Right ventricle myocardium inferior (tissue), 1 donor: ENCODE measurements around the gene GAB2. TPM values are rescaled to one million over a fixed set of nuclear protein-coding genes. Genes with fewer than 3 reads are reported as not detected.
"Not testable (repeated sequence)": the region's sequence is repeated elsewhere in the genome, so short reads cannot be mapped to it uniquely, and the experiment has no call there.

Experiments
- ATAC-seq: fragments of 200-7000 bp; cut with Tn5 transposase; one replicate; pipeline ENCODE4 v1.9.1; 2020; ENCODE audit warnings: mild to moderate bottlenecking, moderate library complexity
- DNase-seq: peaks from one replicate; pipeline ENCODE4 v3.0.0; 2021; ENCODE audit errors: missing footprints
- intact Hi-C: fragments of 100-400 bp; cut with DNase I; formaldehyde crosslinking; loops from one replicate; pipeline ENCODE4 v1.11.0; 2022
- total RNA-seq: library from RNA; stranded (reverse); fragmentation: NEBNext Ultra II Directional; extraction: Animal tissue kit (Norgen Biotek cat#: 25700); gene quantifications from one replicate; pipeline ENCODE4 v1.2.1, GENCODE V29; 2021
- donor health status: DM: no; HTN: yes; CAD: no; lungs with severe emphysema.

Gene GAB2
- total RNA-seq, 1 donor from 2014 or later: 15.6 TPM

DNA sequence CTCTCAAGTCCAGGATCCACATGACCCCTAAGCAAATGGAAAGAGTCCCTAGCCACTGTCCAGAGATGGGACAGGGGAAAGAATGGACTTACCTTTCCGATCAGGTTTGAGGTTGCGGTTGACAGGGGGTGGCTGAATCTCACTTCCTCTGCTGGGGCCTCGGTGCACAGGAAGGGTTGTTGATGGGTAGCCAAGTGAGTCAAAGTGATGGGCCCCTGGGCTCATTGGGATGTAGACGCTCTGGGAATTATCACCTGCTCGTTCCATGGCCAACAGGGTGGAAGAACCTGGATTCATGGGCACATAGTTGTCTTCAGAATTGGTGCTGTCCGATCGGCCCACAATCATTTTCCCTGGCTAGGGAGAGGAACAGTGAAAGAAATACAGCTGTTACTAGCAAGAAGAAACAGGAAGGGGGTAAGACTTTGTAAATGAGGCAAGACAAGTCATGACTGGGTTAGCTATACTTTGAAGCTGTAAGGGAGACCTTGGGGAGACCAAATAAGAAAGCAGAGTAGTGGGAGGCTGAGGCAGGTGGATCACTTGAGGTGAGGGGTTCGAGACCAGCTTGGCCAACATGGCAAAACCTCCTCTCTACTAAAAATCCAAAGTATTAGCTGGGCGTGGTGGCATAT, 194.2 kb downstream of the GAB2 start:
- ATAC-seq: no peak
- intact Hi-C loops: no loop called here
- no peak for DNase-seq

DNA sequence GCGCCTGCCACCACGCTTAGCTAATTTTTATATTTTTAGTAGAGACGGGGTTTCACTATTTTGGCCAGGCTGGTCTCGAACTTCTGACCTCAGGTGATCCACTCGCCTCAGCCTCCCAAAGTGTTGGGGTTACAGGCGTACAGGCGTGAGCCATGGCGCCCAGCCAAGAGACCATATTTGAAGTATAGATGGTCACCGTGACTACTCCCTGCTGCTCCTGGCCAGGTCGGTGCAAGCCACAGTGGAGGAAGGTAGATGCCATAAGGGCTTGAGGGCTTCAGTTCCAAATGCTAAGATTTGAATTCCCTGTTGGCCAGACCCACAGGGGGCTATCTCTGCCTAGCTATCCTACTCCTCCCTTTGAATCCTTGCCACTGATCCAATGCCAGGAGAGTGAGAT, 194.9 kb downstream of the GAB2 start:
- intact Hi-C loops, ATAC-seq, DNase-seq: not testable (repeated sequence)

DNA sequence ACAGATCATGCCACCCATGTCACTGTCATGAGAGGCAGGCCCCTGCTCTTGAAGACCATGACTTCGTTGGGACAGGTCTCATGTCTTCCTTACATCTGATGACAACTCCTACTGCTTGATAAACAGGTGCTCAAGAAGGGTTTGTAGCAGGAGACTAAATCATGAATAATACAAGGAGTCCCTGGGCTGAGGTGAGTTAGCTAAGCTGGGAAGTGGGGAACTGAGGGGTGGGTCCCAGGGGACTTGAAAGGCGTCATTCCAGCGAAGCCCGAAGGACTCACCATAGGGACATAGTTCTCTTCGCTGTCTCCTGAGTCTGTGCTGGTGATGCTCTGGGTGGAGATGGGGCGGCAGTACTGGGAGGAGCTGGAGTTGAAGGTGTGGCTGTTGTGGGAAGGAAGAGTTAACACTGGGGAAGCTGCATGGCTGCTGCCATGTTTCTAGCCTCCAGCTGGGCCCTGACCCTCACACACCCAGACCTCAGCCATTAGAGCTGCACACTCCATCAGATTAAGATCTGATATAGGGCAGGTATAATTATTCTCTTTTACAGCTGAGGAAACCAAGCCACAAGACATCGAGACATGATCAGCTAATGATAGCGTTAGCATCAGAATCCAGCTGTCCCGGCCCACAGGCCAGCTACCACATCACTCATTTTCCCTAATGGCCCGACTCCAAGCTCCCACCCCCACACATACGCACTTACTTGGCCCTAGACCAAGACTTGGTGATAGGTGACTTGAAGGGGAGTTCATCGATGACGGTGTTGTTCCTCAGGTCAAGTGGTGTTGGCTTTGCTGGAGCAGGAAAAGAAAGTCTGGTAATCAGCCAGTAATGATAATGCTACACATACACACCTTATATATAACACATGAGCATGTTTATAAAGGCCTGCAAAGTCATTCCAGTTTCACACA, 196.0 kb downstream of the GAB2 start:
- no peak for ATAC-seq
- no peak for DNase-seq
- intact Hi-C loops: no loop called here

DNA sequence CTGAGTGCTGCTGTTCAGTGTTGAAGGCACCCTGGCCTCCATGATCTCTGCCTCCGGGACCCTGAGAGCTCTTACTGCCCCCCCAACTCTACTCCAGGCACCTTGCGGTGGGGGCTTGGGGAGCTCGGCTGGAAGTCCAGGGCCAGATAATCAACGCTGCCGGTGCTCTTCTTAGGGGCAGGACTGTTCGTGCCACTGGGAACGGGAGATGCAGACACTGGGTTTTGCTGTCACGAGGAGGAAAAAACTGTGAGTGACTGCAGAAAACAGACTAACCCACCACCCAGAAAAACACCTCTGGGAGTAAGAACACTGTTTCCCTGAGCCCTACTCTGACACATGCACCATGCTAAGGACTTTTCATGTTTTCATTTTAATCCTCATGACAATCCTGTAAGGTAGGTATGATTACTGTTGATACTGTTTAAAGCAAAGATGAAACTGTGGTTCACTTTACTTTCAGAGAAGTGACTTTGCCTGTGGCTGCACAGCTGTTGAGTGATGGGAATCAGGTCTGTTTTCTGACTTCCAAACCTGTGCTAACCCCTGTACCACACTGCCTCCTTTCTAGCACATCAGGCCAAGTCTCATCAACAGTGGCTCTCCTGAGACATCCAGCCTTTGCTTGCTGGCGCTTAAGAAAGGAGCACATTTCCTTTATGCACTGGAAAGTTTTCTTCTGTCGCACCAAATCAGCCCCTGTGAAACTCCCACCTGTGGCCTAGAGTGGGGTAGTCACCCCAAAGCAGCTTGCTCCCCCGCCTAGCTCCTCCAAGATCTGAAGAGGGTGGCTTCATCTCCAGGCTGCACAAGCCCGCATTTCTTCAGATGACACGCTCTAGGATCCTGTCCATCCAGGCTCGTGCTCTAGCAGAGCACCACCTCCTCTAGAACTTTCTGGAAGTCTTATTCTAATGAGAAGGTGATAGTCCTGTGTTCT, 197.1 kb downstream of the GAB2 start:
- no peak for DNase-seq

DNA sequence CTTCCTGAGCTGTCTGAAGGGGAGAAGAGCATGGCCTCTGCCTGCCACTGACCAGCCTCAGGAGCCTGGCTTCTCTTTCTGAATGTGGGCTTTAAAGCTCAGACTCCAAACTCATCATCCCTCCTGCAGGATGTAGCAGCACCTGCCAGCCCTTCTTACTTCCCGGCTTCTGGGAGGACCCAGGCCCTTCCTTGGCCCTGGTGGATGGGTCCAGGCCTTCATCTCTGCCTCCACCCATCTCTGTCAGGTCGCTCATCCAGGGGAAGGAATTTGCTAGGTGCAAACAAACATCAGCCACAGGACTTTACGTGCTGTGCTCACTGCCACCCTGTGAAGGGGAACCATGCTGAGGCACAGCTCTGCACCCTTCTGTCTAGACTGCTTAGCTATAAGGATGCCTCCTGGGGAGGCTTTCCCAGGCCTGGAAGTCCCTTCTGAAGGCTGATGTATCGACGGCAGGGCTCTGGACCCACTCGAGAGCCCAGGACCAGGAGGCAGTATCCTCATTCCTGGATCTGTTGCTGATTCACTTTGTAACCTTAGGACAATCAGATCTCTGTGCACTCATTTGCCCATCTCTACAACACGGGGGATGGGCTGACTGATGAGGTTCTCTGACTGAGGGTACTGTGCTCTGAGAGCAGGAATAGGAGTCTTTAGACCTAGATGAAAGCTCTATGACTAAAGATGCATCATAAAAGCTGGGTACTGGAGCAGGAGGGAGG, 198.0 kb downstream of the GAB2 start:
- DNase-seq: no peak
- no peak for ATAC-seq
- intact Hi-C loops: no loop called here

More for the DNA sequence above, 197.1 kb downstream of the GAB2 start:
- intact Hi-C loops: no loop called here
- no peak for ATAC-seq

DNA sequence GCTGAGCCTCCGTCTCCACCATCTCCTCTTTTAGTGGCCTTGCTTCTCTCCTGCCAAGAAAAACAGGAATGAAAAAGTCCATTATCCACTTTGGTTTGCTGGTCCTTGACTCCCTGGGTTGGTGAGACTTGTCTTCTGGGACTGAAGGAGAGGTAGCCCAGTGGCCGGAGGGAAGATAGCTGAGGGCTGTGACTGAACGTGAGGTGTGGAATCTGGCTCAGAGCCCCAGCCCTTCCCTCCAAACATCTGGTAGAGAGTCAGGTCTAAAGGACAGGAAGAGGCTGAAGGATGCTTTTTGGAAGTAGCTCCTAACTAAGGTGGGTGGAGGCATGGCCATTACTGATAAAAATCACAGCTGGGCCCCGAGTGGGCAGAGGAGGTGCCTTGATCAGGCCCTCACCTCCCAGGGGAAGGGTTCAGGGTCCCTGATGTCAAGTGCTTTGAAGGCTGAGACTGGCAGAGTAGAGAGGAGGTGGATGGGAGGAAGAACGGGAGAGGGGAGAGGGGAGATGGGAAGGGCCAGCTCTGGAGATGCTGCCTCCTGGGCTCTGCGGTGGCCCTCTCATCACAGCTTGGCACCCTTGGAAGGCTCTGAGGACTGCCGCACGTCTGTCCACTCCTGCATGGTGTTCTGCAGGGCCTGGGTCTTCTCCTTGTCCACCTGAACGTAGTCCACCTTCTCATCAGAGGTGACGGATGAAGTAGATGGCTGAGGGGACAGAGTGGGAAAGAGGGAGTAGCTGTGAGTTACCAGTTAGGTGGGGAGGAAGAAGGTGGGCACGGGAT, 198.7 kb downstream of the GAB2 start:
- intact Hi-C loops: no loop called here
- ATAC-seq: no peak
- no peak for DNase-seq

DNA sequence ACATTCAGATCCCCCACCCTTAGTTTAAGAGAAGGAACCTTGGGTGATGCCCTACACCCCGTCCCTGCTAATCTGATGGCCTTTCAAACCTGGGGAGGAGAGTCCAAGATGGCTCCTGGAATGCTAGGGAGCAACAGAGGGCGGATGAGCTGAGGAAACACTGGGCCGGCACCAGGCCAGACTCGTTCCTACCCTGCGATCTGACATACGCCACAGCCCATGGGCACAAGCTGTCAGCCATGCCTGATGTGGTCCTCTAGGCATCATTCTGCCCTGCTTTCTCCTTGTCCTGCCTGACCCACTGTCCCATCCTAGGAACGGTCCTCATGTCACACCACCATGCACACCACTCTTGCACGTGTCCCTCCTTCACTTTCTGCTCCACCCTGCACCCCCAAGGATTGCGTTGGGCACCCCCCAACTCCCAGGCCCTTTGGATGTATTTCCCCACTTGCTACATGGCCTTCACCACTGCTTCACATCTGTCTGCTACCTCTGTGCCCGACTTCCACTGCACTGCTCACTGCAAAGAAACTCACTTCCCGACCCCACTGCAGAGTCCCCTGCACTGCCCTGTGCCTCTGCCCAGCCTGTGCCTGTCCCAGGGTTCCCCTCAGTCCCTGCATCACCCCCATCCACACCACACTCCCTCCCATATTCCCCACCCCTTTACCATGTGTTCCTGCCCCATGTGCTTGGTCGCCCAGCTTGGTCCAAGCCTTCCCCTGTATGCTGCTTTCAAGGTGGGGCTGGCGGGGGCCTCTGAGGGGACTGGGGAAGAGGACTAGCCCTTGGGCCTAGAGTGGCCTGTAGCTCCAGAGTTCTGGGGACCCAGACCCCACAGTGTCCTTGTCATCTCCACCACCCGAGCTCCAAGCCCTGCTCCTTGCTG, 199.7 kb downstream of the GAB2 start:
- intact Hi-C loops: no loop called here
- no peak for DNase-seq
- ATAC-seq: no peak

DNA sequence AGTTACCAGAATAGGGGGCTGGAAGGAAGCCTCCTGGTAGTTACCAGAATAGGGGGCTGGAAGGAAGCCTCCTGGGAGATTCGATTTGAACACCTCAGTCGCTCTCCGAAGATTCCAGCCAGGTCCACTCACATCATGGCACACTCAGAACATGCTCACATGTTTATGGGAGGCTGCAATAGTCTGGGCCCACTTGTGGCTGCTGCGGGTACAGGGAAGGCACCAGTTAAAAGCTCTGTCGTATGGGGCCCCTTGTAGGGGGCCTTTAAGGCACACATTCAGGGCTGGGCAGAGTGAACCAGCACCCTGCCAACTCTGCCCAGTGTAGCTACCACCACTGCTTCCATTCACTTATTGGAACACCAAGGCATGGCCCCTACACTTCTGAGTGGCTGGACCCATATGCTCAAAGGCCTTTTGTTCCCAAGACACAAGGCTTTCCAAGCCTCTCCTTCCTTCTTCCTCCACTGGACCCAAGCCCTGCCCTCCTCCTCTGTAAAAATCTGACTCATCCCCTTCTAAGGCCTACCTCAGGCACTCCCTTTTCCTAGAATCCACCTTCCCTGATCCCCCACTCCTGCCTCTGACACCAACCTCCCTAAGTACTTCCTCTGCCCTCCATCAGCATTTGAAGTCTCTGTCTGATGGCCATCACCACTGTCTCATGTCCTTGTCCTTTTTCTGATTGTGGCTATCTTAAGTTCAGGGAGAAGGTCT, 200.9 kb downstream of the GAB2 start:
- intact Hi-C loops: no loop called here

DNA sequence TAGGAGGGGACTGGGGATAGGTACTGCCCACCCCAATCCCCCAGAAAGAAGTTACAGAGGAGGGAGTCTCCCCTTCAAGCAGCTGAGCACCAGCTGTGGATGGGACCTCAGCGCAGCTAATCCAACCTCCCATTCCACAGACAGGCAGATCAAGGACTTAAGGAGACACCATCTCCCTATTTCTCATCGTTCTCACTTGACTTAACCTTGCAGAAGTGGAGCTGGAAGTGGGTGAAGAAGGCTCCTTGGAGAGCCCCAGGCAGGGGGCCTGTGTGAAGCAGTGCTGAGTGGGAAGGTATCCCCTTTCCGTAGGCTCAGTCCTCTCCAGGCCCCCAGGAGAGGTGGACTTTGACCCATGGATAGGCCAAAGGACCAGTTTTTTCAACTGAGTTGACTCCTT, 201.6 kb downstream of the GAB2 start:
- intact Hi-C loops: no loop called here
- ATAC-seq: no peak
- DNase-seq: no peak

More for the DNA sequence above, 200.9 kb downstream of the GAB2 start:
- DNase-seq (no peak), ATAC-seq (no peak)

DNA sequence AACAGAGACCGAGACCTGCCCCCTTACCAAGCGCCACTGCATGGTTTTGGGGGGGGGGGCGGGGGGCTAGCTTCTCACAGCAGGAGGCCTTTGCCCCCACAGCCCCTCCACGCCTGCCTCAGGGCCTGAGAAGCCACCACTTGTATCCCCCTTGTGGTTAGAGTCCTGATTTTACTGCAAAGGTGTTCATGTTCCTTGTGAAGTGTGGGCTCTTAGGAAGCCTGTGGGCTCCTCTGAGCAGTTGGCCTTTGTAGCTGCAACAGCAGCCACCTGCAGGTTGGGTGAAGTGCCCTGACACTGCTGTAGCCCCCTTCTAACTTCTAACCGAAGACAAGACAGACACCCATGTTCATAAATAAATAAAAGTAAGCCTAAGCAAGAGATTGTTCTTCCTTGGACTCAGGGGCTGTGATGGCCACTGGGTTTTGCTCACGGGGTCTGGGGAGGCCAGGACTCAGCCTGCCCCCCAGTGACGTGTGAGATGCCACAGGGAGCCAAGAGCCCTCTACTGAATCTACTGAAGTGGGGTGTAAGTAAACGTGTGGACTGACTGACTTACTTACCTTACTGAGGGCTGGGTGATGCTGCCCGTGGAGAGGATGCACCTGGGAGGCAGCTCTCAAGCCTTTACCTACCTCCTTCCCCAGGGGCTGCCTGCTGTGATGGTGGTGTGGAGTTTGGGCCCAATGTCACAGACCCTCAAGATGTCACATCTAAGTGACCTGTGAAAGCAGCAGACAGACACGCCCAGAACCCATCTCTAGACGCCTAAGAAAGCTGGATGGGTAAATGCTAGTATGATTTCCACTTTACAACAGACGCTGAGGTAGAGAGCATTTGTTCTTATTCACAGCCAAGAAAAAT, 203.1 kb downstream of the GAB2 start:
- DNase-seq (no peak), ATAC-seq (no peak)
- intact Hi-C loops: no loop called here

DNA sequence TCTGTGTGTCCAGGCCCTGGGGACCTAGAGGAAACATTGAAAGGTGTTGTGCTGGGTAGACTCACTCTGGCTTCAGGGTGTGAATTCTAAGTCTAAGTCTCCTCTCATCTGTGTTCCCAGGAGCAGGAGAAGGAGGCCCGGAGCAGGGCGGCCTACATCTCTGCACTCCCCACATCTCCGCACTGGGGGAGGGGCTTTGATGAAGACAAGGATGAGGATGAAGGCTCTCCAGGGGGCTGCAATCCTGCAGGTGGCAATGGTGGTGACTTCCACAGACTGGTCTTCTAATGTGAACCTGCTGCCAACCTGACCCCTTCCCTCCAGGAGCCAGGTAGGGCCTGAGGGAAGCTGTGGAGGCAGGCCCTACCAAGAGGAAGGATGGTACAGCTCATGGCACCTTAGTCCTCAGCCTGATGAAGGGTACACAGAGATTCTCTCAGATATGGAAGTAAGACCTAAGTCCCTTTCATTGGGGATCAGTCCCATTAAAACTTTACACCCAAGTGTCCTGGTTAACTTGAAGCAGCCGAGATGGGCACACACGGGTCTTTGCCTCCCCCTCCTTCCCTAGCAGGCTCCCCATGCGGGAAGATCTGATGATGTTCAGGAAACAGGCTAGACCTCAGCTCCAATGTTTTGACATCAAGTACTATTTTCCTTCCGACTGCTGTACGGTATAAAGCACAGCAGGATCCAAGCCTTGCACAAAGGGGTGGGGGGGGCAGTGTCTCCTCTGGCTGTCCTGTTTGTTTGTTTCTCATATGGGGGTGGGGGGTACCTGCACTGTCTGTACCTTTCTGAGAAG, 203.9 kb downstream of the GAB2 start:
- no peak for ATAC-seq
- DNase-seq: no peak
- intact Hi-C loops: no loop called here

DNA sequence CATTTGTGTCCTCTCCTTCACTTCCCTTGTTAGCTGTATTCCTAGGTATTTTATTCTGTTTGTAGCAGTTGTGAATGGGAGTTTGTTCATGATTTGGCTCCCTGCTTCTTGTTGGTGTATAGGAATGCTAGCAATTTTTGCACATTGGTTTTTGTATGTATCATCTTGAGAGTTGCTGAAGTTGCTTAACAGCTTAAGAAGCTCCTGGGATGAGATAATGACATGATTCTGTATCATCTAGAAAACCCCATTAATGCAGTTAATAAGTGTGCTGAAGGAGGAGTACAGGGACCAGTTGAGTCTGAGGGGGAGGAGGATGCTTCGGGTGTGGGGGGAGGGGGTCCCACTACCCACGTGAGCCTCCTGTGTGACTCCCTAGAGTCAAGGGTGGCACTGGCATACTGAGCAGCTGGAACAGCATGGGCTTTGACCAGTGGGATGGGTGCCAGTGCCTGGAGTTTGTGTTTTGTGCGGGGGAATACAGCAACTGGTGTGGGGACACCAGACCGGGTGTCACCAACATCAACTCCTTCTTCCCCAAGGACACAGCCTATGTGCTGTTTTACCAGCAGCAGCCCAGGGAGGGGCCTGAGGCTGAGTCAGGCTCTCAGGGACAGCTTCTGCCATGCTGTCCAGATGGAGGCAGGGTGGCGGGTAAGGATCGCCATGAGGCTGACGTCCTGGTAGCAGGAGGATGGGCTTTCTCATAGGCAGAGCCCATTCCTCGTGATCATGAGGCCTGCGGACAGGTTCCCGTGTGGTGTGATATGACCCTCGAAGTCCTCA, 204.8 kb downstream of the GAB2 start:
- DNase-seq (no peak), ATAC-seq (no peak)
- intact Hi-C loops: no loop called here

DNA sequence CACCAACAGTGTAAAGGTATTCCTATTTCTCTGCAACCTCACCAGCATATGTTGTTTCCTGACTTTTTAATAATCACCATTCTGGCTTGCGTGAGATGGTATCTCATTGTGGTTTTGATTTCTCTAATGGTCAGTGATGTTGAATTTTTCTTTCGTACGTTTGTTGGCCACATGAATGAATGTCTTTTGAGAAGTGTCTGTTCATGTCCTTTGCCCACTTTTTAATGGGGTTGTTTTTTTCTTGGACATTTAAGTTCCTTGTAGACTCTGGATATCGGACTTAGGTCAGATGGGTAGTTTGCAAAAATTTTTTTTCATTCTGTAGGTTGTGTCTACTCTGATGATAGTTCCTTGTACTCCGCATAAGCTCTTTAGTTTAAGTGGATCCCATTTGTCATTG, 206.1 kb downstream of the GAB2 start:
- DNase-seq (no peak), ATAC-seq (no peak)
- intact Hi-C loops: no loop called here
